Loucy (cell line): ENCODE results near the gene CHST5.

Experiments used
- H2AFZ ChIP-seq: fragments of 200-600 bp; sonication (generic); 2 replicates; pipeline ENCODE4 v1.6.0; 2016; ENCODE audit warnings: antibody characterized with exemption, mild to moderate bottlenecking, low read length, moderate library complexity
- H3F3A ChIP-seq: fragments of 200-600 bp; 2 replicates; pipeline ENCODE4 v1.6.0; 2016; ENCODE audit warnings: antibody characterized with exemption, low read depth, mild to moderate bottlenecking
- H3K27me3 ChIP-seq: fragments of 200-600 bp; sonication (generic); 2 replicates; pipeline ENCODE4 v1.6.1; 2014; ENCODE audit warnings: low read length, mild to moderate bottlenecking; ENCODE audit not compliant: insufficient read depth, poor library complexity, severe bottlenecking
- H3K36me3 ChIP-seq: fragments of 200-600 bp; sonication (generic); 2 replicates; pipeline ENCODE4 v1.6.1; 2016; ENCODE audit warnings: low read length; ENCODE audit not compliant: insufficient read depth
- H3K4me1 ChIP-seq: fragments of 200-600 bp; sonication (generic); 2 replicates; pipeline ENCODE4 v1.5.1; 2014; ENCODE audit warnings: low read length, mild to moderate bottlenecking; ENCODE audit not compliant: insufficient read depth, poor library complexity, severe bottlenecking
- H3K4me2 ChIP-seq: fragments of 200-600 bp; sonication (generic); 2 replicates; pipeline ENCODE4 v1.6.0; 2014; ENCODE audit warnings: antibody characterized with exemption, low read length, low read depth, mild to moderate bottlenecking; ENCODE audit not compliant: poor library complexity, severe bottlenecking
- H3K4me3 ChIP-seq: fragments of 200-600 bp; sonication (generic); 2 replicates; pipeline ENCODE4 v1.5.1; 2014; ENCODE audit warnings: low read length, mild to moderate bottlenecking, mixed read lengths; ENCODE audit not compliant: poor library complexity, severe bottlenecking
- H3K79me2 ChIP-seq: fragments of 200-600 bp; sonication (generic); 2 replicates; pipeline ENCODE4 v1.6.1; 2014; ENCODE audit warnings: low read length; ENCODE audit not compliant: insufficient read depth
- H3K9ac ChIP-seq: fragments of 200-600 bp; sonication (generic); 2 replicates; pipeline ENCODE4 v1.6.0; 2014; ENCODE audit warnings: mild to moderate bottlenecking, low read depth, low read length, moderate library complexity; ENCODE audit not compliant: poor library complexity, severe bottlenecking
- H3K9me2 ChIP-seq: fragments of 200-600 bp; sonication (generic); replicated peaks from 2 replicates; pipeline ENCODE4 v1.6.1; 2016; ENCODE audit warnings: low read depth, low read length, mixed read lengths
- H3K9me3 ChIP-seq: fragments of 200-600 bp; sonication (generic); 2 replicates; pipeline ENCODE4 v1.6.1; 2014; ENCODE audit warnings: mild to moderate bottlenecking, antibody characterized with exemption, low read length, low read depth; ENCODE audit not compliant: insufficient read depth
- H4K20me1 ChIP-seq: fragments of 200-600 bp; sonication (generic); 2 replicates; pipeline ENCODE4 v1.6.0; 2014; ENCODE audit warnings: antibody characterized with exemption, low read length, mild to moderate bottlenecking; ENCODE audit not compliant: insufficient read depth, poor library complexity, severe bottlenecking
- EZH2phosphoT487 ChIP-seq: fragments of 200-600 bp; IDR thresholded peaks from 2 replicates; pipeline ENCODE4 v1.6.1; 2018; ENCODE audit warnings: antibody characterized with exemption, mild to moderate bottlenecking, moderate library complexity, borderline replicate concordance
- TF ChIP-seq, protein P1 (sequence below): fragments of 200-600 bp; sonication (generic); conservative IDR thresholded peaks from 2 replicates; pipeline ENCODE4 v1.5.1; 2014; ENCODE audit warnings: mild to moderate bottlenecking, antibody characterized with exemption, low read length

The CHST5 gene

DNA sequence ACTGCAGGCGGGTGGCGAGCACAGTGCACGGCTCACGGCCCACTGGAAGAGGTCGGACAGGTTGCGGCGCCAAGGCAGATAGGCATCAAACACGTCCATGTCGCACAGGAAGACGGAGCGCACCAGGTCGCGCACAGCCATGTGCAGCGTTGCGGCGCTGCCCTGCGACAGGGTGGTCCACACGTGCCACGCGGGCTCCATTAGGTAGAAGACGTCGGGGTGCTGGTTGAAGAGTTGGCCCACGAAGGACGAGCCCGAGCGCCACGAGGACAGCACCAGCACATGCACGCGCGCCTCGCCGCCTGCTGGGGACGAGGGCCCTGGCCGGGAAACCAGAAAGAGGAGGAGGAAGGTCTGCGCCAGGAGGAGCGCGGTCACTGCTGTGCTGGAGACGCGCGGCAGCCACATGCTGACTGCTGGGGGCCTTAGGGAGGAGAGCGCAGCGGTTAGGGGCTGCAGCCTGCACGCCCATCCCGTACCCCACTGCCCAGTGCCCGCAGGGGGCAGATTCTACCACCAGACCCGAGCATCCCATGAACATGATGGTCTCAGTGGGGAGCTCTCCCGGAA is 56.4 kb downstream of the CHST5 start:
- Histone ChIP-seq H2AFZ (no peak overlapping the region), H3K79me2 (no peaks in the 10 kb centered on the region), H3K4me1 (no peaks in the 10 kb centered on the region), H3K4me3 (no peak overlapping the region), H3K9me3 (no peaks in the 10 kb centered on the region), H3K9ac (no peak overlapping the region), H3K9me2 (no peaks in the 10 kb centered on the region), H3K27me3 (no peaks in the 10 kb centered on the region), H3K4me2 (no peak overlapping the region), H3F3A (no peaks in the 10 kb centered on the region), H3K36me3 (no peaks in the 10 kb centered on the region), H4K20me1 (no peaks in the 10 kb centered on the region)
- TF ChIP-seq, protein P1, sequence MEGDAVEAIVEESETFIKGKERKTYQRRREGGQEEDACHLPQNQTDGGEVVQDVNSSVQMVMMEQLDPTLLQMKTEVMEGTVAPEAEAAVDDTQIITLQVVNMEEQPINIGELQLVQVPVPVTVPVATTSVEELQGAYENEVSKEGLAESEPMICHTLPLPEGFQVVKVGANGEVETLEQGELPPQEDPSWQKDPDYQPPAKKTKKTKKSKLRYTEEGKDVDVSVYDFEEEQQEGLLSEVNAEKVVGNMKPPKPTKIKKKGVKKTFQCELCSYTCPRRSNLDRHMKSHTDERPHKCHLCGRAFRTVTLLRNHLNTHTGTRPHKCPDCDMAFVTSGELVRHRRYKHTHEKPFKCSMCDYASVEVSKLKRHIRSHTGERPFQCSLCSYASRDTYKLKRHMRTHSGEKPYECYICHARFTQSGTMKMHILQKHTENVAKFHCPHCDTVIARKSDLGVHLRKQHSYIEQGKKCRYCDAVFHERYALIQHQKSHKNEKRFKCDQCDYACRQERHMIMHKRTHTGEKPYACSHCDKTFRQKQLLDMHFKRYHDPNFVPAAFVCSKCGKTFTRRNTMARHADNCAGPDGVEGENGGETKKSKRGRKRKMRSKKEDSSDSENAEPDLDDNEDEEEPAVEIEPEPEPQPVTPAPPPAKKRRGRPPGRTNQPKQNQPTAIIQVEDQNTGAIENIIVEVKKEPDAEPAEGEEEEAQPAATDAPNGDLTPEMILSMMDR = no peak
- no peak for TF ChIP-seq EZH2phosphoT487
